Adrenal gland (tissue), 5 donors: ENCODE measurements around the gene TNFRSF18.

Experiments
- POLR2A ChIP-seq, 2 donors: fragments of 450-650 bp; IDR thresholded peaks; one replicate each; pipeline ENCODE4 v1.6.1; 2017; ENCODE audit warnings: antibody characterized with exemption in 2 of 2, mild to moderate bottlenecking in 2 of 2, moderate library complexity in 1 of 2
- TF ChIP-seq, protein P1 (sequence below), 6 experiments: fragments of 450-650 bp in 4 of 6; fragments of 200-600 bp in 2 of 6; sonication (generic) in 1 of 6; IDR thresholded peaks; 1 replicate in 5 of 6; 2 replicates in 1 of 6; pipeline versions ENCODE4 v1.5.1 to v1.8.0; 2016 to 2021; ENCODE audit warnings: antibody characterized with exemption in 6 of 6, mild to moderate bottlenecking in 2 of 6, moderate library complexity in 1 of 6
- donor health status: DM: no; HTN: no; CAD: no.

DNA sequence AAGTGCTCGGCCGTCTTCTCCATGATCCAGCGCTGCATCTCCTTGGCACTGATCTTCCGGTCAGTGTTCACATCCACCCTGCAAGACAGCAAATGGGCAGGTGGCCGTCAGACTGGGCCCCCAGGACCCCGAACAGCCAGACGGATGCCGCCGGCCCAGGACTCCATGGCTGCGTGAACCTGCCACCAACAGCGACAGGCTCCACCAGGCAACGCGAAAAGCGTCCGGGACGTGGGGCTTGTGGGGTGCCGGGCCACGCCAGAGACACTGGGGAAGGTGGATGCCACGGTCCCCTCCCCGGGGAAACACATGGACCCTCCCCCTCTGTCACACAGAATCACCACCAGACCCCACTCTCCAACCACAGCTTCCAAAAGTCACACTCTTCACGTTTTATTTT, 17.5 kb upstream of the TNFRSF18 start:
- TF ChIP-seq, protein P1, sequence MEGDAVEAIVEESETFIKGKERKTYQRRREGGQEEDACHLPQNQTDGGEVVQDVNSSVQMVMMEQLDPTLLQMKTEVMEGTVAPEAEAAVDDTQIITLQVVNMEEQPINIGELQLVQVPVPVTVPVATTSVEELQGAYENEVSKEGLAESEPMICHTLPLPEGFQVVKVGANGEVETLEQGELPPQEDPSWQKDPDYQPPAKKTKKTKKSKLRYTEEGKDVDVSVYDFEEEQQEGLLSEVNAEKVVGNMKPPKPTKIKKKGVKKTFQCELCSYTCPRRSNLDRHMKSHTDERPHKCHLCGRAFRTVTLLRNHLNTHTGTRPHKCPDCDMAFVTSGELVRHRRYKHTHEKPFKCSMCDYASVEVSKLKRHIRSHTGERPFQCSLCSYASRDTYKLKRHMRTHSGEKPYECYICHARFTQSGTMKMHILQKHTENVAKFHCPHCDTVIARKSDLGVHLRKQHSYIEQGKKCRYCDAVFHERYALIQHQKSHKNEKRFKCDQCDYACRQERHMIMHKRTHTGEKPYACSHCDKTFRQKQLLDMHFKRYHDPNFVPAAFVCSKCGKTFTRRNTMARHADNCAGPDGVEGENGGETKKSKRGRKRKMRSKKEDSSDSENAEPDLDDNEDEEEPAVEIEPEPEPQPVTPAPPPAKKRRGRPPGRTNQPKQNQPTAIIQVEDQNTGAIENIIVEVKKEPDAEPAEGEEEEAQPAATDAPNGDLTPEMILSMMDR (IDR thresholded peaks at IDR 0.05) = no peak
- no peak for TF ChIP-seq POLR2A (IDR thresholded peaks at IDR 0.05)
